B cell (primary cell): ENCODE results near the gene PAM16. TPM values are rescaled to one million over a fixed set of nuclear protein-coding genes. Genes with fewer than 3 reads are reported as not detected.

Experiments
- ATAC-seq: fragments of 200-7000 bp; cut with Tn5 transposase; one replicate; pipeline ENCODE4 v1.10.0; 2021; ENCODE audit warnings: low read depth, mild to moderate bottlenecking, moderate number of reproducible peaks, moderate library complexity
- CTCF ChIA-PET: fragments of 350-600 bp; sonication (Branson Sonifier 250); formaldehyde crosslinking; loops from one replicate; lab custom pipeline; 2021; ENCODE audit warnings: antibody characterized with exemption, inconsistent platforms; lab: Charles Lee
- POLR2A ChIA-PET: fragments of 350-600 bp; sonication (Branson Sonifier 250); formaldehyde crosslinking; loops from one replicate; lab custom pipeline; 2021; ENCODE audit warnings: antibody characterized with exemption; lab: Charles Lee
- DNase-seq: peaks from one replicate; pipeline ENCODE4 v3.0.0; 2013
- H2AFZ ChIP-seq: 2 replicates; pipeline ENCODE4 v1.6.1; 2012; ENCODE audit warnings: mild to moderate bottlenecking, low read depth, low read length; ENCODE audit not compliant: insufficient read depth, poor library complexity, severe bottlenecking
- H3K27ac ChIP-seq, 2 donors: 1 replicate in 1 of 2; 2 replicates in 1 of 2; pipeline ENCODE4 v1.5.1; 2012 to 2013; ENCODE audit warnings: low read length in 2 of 2, mild to moderate bottlenecking in 2 of 2, moderate library complexity in 1 of 2
- H3K27me3 ChIP-seq, 4 experiments: fragments of 200-600 bp in 1 of 4; sonication (generic) in 1 of 4; replicated peaks in 1 of 4; 1 replicate in 2 of 4; 2 replicates in 2 of 4; pipeline versions ENCODE4 v1.6.1 to v1.7.0; 2013 to 2016; ENCODE audit warnings: low read length in 3 of 4, mild to moderate bottlenecking in 2 of 4, mixed read lengths in 1 of 4, moderate library complexity in 1 of 4; ENCODE audit not compliant: insufficient read depth in 4 of 4, control insufficient read depth in 3 of 4; ENCODE audit errors: control extremely low read depth in 1 of 4
- H3K36me3 ChIP-seq, 2 experiments: replicated peaks in 1 of 2; 1 replicate in 1 of 2; 2 replicates in 1 of 2; pipeline versions ENCODE4 v1.6.1 to v1.7.1; 2013; ENCODE audit warnings: low read length in 1 of 2; ENCODE audit not compliant: insufficient read depth in 2 of 2, control insufficient read depth in 1 of 2; ENCODE audit errors: control extremely low read depth in 1 of 2, extremely low read depth in 1 of 2
- H3K4me1 ChIP-seq, 2 donors: fragments of 200-600 bp in 1 of 2; sonication (generic) in 1 of 2; 1 replicate in 1 of 2; 2 replicates in 1 of 2; pipeline versions ENCODE4 v1.5.1 to v1.6.1; 2013 to 2017; ENCODE audit warnings: low read length in 2 of 2; ENCODE audit not compliant: control insufficient read depth in 2 of 2, insufficient read depth in 2 of 2
- H3K4me2 ChIP-seq: replicated peaks from 2 replicates; pipeline ENCODE3; 2012; ENCODE audit warnings: mild to moderate bottlenecking, low read depth, low read length; ENCODE audit not compliant: poor library complexity, severe bottlenecking
- H3K4me3 ChIP-seq, 5 experiments: fragments of 200-600 bp in 1 of 5; sonication (generic) in 1 of 5; 1 replicate in 3 of 5; 2 replicates in 2 of 5; pipeline versions ENCODE4 v1.5.1 to v1.7.0; 2011 to 2016; ENCODE audit warnings: low read length in 4 of 5, mild to moderate bottlenecking in 4 of 5, low read depth in 2 of 5, control low read depth in 1 of 5, moderate library complexity in 1 of 5; ENCODE audit not compliant: insufficient read depth in 1 of 5; ENCODE audit errors: control extremely low read depth in 1 of 5, extremely low read depth in 1 of 5
- H3K79me2 ChIP-seq: fragments of 200-600 bp; sonication (generic); one replicate; pipeline ENCODE4 v1.6.0; 2016; ENCODE audit warnings: low read length; ENCODE audit not compliant: control insufficient read depth, insufficient read depth
- H3K9ac ChIP-seq: fragments of 200-600 bp; sonication (generic); 2 replicates; pipeline ENCODE4 v1.6.1; 2017; ENCODE audit warnings: mild to moderate bottlenecking, low read length, moderate library complexity
- H3K9me3 ChIP-seq, 3 donors: one replicate each; pipeline versions ENCODE4 v1.6.1 to v1.7.1; 2013; ENCODE audit warnings: low read length in 2 of 3; ENCODE audit not compliant: control insufficient read depth in 2 of 3, insufficient read depth in 1 of 3; ENCODE audit errors: control extremely low read depth in 1 of 3
- H4K20me1 ChIP-seq: 2 replicates; pipeline ENCODE4 v1.6.0; 2012; ENCODE audit warnings: mild to moderate bottlenecking, low read length; ENCODE audit not compliant: insufficient read depth, control insufficient read depth, poor library complexity, severe bottlenecking
- H3K27ac Mint-ChIP-seq: one replicate; pipeline ENCODE4 v1.8.0; 2021; ENCODE audit warnings: mixed read lengths
- H3K27me3 Mint-ChIP-seq: one replicate; pipeline ENCODE4 v1.8.0; 2021; ENCODE audit warnings: mixed read lengths
- H3K4me1 Mint-ChIP-seq: one replicate; pipeline ENCODE4 v1.8.0; 2021; ENCODE audit warnings: mixed read lengths
- H3K4me3 Mint-ChIP-seq: one replicate; pipeline ENCODE4 v1.8.0; 2021; ENCODE audit warnings: mixed read lengths
- H3K9me3 Mint-ChIP-seq: one replicate; pipeline ENCODE4 v1.8.0; 2022; ENCODE audit warnings: mixed read lengths; ENCODE audit not compliant: insufficient read depth
- EZH2 ChIP-seq: IDR thresholded peaks from 2 replicates; pipeline ENCODE4 v1.6.1; 2012; ENCODE audit warnings: borderline replicate concordance, low read depth, mild to moderate bottlenecking, moderate library complexity, low read length; ENCODE audit not compliant: insufficient read depth, poor library complexity, severe bottlenecking
- whole genome bisulfite sequencing: methylation state at CpG from one replicate; pipeline ENCODE4 v1.1.5; 2013; ENCODE audit warnings: missing lambda C conversion rate; ENCODE audit not compliant: insufficient coverage; 5-methylcytosine and 5-hydroxymethylcytosine counted together
- intact Hi-C: fragments of 100-400 bp; cut with micrococcal nuclease; formaldehyde crosslinking; loops from one replicate; pipeline ENCODE4 v1.10.0; 2022
- polyA plus RNA-seq: library from polyadenylated mRNA; depleted of rRNA; stranded (reverse); fragments of >200 nt; gene quantifications from 2 replicates; pipeline ENCODE4 v1.2.3, GENCODE V29; 2012
- total RNA-seq, 2 donors: library from RNA; stranded (reverse); fragments of 120-200 nt in 1 of 2; gene quantifications; 1 replicate in 1 of 2; 2 replicates in 1 of 2; pipeline versions ENCODE4 v1.2.3 to v1.2.4, GENCODE V29; 2013 to 2022
- TF ChIP-seq, protein P1 (sequence below): fragments of 200-600 bp; IDR thresholded peaks from one replicate; pipeline ENCODE4 v1.8.0; 2022; ENCODE audit warnings: antibody characterized with exemption, mild to moderate bottlenecking

PAM16 gene
- total and polyA plus RNA-seq, 2 donors (not counting 1 experiment from before 2014, with no cell fraction given) = 57.3 to 64.1 TPM

GRCh38 chr16:4338125-4338582 is 13.0 kb downstream of the PAM16 start:
- H3K27ac Mint-ChIP-seq = no peak overlapping the region
- Histone ChIP-seq H3K4me3 (no peak overlapping the region), H3K4me1 (no peaks in the 10 kb centered on the region), H2AFZ (no peak overlapping the region), H3K9ac (no peak overlapping the region), H3K27ac (no peak overlapping the region), H3K4me2 (no peak overlapping the region), H4K20me1 (peaks cover 23% of the 10 kb centered on the region), H3K36me3 (peaks cover 0 to 11% of the 10 kb centered on the region in 2 experiments), H3K9me3 (no peaks in the 10 kb centered on the region), H3K27me3 (no peaks in the 10 kb centered on the region), H3K79me2 (peaks cover 55% of the 10 kb centered on the region)
- DNase-seq (no peak), ATAC-seq (no peak)
- CTCF ChIA-PET = interaction anchor here (1.5 kb wide), 1 partner anchor 8 kb away, joined by 4 read pairs; no protein-coding TSS in a partner anchor
- intact Hi-C loops = no loop called here
- no peaks in the 10 kb centered on the region for H3K4me1 Mint-ChIP-seq
- no peaks in the 10 kb centered on the region for H3K9me3 Mint-ChIP-seq
- H3K4me3 Mint-ChIP-seq = no peak overlapping the region
- TF ChIP-seq, protein P1, sequence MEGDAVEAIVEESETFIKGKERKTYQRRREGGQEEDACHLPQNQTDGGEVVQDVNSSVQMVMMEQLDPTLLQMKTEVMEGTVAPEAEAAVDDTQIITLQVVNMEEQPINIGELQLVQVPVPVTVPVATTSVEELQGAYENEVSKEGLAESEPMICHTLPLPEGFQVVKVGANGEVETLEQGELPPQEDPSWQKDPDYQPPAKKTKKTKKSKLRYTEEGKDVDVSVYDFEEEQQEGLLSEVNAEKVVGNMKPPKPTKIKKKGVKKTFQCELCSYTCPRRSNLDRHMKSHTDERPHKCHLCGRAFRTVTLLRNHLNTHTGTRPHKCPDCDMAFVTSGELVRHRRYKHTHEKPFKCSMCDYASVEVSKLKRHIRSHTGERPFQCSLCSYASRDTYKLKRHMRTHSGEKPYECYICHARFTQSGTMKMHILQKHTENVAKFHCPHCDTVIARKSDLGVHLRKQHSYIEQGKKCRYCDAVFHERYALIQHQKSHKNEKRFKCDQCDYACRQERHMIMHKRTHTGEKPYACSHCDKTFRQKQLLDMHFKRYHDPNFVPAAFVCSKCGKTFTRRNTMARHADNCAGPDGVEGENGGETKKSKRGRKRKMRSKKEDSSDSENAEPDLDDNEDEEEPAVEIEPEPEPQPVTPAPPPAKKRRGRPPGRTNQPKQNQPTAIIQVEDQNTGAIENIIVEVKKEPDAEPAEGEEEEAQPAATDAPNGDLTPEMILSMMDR = no peak
- TF ChIP-seq EZH2 = no peak
- H3K27me3 Mint-ChIP-seq = no peaks in the 10 kb centered on the region
- 95% methylated on average over 10 of the region's 12 CpGs for WGBS
- POLR2A ChIA-PET = no interaction called here

- no peak overlapping the region for H3K9ac ChIP-seq
- TF ChIP-seq, protein P1 = no peak
- TF ChIP-seq EZH2 = no peak
- CTCF ChIA-PET = no interaction called here
- POLR2A ChIA-PET = no interaction called here
- H4K20me1 ChIP-seq = peaks cover 19% of the 10 kb centered on the region
- Mint-ChIP-seq H3K9me3 (no peaks in the 10 kb centered on the region), H3K27ac (no peak overlapping the region), H3K4me3 (no peak overlapping the region), H3K4me1 (no peaks in the 10 kb centered on the region), H3K27me3 (no peaks in the 10 kb centered on the region)
- no peak overlapping the region for H3K4me2 ChIP-seq
- peaks cover 49% of the 10 kb centered on the region for H3K79me2 ChIP-seq
- no peak overlapping the region for H2AFZ ChIP-seq
- H3K4me1 ChIP-seq = no peaks in the 10 kb centered on the region
- no peak overlapping the region for H3K27ac ChIP-seq
- H3K4me3 ChIP-seq = no peak overlapping the region
- H3K27me3 ChIP-seq = peaks cover 0 to 3% (median 0%) of the 10 kb centered on the region in 4 experiments
- intact Hi-C loops = no loop called here
- ATAC-seq = no peak
- WGBS = 93% methylated on average over 12 of the region's 12 CpGs
- no peaks in the 10 kb centered on the region for H3K9me3 ChIP-seq
- no peak for DNase-seq
- H3K36me3 ChIP-seq = peaks cover 0 to 11% of the 10 kb centered on the region in 2 experiments
Observed at GRCh38 chr16:4337540-4338088, 13.5 kb downstream of the PAM16 start.
